Stimulated activated CD4-positive, alpha-beta T cell treated with anti-CD3 and anti-CD28 coated beads, TNF-alpha, amount 100 ng/mL, for 24 hours (primary cell): Measurements from ENCODE around the gene ACRBP.

ENCODE experiments used
- DNase-seq, 3 experiments: peaks; one replicate each; pipeline ENCODE4 v3.0.0-alpha.2; 2020; ENCODE audit warnings: low read depth in 3 of 3

Gene ACRBP

DNA sequence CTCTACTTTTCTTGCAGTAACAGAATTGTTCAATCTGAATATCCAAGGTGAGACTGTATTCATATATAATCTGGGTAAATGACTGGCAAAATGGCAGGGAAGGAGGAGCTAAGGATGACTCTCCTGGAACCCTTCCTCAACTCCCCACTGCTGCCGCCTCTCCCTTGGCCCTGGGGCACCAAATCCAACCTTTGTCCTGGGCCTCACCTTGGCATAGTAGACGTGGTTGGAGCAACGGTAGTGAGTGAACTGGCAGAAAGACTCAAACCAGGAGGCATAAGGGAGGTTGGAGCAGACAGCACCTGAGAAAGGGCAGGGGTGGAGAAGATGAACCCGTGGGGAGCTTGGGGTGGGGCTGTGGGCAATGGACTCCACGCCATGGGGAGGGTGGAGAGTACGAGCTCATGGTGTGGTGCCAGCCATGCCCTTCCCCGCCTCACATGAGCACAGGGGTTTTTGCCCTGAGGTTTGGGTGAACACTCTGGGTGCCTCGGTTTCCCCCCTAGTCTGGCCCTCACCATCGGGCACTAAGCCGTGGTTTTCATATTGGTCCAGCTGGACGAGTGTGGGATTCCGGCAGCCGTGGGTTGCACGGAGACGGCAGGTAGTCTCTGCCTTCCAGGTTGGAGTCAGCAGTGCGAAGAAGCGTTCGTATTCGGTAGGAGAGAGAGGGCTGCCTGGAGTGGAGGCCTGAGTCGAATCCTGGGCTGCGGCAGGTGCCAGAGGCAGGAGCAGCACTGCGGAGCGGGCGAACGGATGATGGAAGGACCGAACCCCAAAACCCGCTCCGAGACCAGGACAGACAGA is 753 bp downstream of the ACRBP start:
- DNase-seq = no peak

DNA sequence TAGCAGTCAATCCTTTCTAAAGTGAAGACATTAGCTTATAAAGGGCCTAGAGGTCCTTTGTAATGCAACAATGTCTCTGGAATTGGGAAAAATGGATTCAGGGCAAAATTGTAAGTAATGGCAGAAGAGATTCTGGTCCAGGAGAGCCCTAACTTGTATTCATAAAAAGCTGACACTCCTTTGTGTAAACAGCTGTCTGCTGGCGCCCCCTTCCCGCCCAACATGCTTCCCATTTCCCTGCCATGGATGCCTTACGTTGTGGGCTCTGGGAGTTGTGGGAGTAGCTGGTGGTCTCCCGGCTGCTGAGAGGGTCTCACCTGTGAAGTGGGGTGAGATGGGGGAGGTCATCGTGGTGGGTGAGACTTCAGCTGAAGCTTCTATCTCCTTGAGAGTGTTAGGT is 2.3 kb downstream of the ACRBP start:
- DNase-seq = no peak

DNA sequence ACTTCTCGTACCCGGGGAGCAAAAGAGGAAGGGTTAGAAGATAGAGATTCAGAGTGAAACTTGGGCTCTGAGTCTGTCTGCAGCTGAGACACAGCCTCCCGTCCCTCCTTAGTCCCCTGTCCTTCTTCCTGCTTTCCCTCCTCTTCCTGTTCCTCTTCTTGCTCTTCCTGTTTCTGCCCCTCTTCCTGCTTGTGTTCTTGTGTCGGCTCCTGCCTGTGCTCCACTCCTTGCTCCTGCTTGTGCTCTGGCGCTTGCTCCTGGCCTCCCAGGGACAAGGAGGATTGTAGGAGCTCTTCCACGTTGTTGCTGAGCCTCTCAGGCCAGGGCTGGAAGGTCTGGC is 3.0 kb downstream of the ACRBP start:
- DNase-seq = no peak

DNA sequence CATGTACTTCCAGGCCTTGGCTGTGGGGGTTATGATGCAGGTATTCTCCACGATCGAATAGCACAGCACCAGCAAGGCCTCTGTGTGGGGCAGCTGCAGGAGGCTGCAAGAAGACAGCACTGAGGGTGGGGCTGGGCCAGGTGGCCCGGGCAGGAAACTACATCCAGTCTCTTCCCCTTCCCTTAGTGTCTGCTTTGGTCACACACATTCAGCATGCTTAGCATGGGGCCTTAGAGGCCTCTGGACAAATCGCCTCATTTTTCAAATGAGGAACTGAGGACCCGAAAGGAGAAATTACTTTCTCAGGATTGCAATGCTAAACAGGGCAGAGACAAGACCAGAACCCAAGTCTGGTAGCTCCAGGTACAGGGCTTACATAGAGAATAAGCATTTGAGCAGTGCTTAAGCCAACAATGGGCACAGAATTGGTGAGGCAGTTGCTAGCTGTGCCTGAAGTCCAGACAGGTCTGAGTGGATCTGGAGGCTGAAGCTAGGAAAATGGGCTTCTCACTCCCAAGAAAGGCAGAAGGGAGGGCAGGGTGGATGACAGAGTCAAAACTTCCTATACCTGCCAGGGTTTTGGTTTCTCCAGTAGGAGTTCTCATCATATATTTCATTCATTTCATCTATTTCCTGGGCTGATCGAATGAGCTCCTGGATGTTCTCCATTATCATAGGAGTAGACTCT is 3.5 kb downstream of the ACRBP start:
- no peak for DNase-seq

DNA sequence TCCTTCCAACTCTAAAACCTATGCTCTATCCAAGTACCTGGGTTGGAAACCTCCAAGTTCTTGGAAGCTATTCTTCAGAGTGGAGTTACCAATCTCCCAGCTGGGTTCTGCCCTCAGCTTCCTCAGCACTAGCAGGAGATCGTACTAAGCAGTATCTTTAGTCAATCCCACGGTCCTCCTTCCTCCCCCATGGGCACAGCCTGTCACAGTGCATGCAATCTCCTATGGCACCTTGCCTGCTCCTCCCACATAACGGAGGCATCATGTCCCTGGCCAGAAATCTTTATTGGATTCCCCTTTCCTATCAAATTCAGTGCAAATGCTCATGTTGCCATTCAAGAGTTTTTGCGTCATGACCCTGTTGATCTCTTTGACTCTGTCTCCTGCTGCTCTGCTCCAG is 6.1 kb downstream of the ACRBP start:
- DNase-seq = no peak

DNA sequence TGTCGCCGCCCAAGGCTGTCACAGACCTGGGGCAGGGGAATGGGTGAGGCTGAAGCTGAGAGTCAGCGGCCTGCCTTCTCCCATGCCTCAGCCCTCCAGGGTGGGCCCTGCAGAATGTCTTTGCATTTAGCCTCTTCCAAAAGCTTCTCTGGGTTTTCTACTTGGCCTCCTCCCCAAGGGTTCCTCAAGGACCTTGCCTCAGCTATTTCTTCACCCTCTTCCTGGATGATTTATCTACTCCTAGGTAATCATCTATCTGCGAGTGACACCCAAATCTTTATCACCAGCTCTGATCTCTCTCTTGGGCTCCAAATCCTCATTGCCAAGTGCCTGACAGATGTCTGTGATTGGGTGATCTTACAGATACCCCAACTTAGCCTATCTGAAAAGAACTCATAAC is 6.7 kb downstream of the ACRBP start:
- no peak for DNase-seq

DNA sequence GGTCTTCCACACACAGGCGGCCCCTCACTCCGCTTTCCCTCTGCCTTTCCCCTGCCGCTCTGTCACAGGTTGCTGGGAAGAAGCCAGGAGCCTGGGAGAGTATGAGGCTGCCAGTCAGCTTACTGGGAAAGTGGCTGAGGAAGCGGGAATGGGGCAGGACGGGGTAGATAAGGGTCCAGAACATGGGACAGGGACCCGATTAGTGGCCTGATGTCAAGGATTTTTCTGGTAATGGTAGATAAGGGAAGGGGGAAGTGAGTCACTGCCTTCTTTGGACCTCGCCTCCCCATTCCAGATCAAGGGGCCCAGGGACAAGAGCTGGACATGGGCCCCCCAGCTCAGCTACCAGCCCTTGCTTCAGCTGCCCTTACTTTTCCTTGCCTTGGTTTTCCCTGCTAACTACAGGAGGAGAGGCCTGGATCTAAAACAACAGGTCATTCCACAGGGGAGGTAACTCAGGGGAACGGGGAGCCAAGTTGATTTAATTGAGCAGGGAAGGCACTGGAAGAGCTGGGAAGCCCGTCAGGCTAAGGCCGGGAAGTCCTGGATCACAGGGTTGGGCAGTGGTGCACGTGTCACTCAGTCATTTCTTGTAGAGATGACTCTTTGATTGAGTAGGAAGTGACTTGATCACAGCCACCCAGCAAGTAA is 8.0 kb downstream of the ACRBP start:
- DNase-seq = no peak

DNA sequence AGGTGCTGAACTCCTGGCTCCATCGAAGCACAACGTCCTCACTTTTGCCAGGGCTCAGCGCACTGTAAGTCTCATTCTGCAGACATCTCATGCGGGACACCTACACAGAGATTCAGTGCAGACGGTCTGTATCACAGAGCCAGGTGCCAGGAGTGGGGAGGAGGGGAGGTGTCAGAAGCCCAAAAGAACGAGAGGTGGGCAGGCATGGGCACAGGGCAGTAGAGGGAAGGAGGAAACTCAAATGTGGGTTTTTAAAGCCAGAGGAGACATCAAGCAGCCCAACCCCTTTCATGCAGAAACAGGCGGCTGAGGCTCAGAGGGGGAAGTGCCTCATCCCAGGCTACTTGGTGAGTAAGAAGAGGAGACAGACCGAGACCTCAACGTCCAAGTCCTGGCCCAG is 8.9 kb downstream of the ACRBP start:
- no peak for DNase-seq

DNA sequence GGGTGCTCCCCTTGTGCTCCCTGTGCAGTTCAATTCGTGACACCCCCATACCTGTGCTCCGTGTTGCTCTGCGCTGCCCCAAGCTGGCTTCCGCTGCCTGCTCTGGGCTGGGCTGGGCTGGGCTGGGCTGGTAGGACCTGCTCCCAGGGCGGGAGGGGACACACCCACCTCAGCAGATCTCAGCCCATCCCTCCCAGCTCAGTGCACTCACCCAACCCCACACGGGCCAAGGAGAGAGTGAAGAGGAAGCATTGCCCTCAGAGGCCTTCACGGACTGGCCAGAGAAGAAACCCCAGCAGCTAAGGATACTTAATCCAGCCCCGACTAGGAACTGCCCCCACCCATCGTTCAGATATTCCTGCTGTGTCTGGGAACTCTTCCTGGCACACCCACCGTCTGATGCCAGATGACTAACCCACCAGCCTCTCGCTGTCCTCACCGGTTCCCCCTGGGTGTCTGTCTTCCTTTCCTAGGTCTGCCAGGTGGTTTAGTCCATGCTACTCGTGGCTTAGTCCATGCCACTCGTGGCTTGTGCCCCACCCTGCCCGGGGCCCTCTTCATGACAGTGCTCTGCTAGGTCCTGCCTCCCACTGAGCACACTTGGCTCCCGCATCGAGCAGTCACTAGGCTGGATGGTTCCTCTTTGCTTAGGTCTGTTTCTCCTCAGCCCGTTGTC is 11.2 kb downstream of the ACRBP start, which contains the start of gene LPAR5:
Gene LPAR5, minus strand, starts transcription at position 104 of the 676 bp plus-strand sequence. CDS start 14,711 bp downstream, outside the sequence.
- DNase-seq = no peak

DNA sequence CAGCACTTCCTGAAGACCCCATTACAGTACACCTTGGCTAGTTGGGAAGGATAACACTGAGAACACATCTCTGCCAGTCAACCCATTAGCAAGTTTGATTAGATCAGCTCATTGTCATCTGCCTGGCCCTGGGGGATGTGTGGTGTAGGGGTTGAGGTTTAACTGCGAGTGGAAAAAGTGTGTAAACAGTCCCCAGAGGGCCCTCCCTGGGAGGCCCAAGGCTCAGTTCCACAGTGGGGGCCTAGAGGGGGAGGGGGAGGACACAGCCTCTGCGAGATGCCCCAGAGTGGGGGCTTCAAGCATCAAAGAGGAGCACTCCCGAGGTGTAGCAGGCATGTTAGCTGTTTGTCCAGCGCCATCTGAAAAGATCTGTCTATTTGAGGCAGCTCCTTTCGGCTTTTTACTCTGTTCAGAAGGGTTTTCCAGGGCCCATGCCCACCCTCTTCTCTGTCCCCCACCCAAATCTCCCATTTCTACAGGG is 11.8 kb downstream of the ACRBP start:
- peak in 2 of 3 experiments; percentile 38 to 54 for DNase-seq

DNA sequence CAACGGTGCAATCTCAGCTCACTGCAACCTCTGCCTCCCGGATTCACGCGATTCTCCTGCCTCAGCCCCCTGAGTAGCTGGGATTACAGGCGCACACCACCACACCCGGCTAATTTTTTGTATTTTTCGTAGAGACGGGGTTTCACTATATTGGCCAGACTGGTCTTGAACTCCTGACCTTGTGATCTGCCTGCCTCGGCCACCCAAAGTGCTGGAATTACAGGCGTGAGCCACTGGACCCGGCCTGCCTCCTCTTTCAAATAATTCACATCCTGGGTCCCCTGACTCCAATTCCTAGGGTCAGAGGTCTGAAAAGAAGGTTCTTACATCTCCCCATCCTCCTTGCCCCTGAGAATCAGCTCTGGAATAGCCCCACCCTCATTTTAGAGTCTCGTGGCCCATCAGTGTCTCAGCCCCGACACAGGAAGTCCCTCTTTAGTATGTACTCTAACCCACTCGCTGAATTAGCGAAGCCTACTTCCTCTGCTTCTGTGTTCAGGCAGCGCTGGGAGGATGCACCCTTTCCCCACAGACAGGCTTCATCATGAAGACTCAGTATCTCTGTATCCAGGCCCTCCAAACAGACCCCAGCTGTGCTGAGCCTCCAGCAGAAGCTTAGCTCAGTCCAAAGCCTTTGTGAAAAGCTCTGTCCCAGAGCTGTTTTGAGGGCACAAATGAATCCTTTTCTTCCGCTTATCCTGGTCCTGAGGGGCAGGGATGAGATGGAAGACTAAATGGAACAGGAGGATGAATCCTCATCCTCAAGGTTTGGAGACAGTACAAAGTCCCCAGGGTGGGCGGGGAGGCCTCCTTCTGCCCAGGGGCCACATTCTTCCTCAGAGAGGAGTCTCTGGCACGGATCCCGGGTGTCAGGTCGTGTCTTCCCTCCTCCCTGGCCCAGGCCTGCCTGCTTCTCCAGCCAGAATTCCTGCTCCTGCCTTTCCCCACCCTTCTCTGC is 14.9 kb downstream of the ACRBP start:
- no peak for DNase-seq

DNA sequence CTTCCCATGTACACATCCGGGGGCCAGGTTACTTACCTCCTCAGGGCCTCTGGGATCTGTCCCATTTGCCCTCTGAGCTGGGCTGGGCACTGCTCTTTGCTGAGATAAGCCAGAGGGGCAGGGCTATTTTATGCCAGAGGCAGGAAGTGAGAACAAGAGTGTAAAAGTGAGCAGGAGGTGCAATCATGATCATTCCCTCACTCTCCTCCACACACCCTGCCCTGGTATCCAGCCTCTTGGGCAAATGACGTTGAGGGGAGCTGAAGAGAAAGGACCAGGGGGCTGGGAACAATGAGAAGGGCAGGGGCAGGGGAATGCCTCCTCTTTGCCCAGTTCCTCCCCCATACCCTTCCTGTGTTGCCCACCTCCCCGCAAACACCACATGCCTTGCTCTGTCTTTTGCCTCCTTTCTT is 15.7 kb downstream of the ACRBP start:
- DNase-seq = no peak

DNA sequence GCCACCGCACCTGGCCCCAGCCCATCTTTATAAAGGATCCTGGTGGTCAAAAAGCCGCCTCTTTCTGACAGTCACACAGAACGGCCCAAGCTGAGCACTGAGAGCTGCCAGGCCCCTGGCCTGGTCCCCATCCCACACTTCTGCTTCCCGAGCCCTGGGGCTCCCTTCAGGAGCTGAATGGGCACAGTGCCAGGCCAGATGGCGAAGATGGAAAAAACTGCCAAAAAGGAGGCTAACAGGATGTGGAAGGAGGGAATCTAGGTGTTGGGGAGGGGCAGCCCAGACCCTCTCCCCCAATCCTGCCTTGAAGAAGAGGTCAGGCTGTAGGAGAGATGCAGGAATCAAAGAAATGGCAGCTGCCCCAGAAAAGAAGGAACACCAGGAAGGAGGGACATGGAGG is 16.5 kb downstream of the ACRBP start:
- DNase-seq = no peak

DNA sequence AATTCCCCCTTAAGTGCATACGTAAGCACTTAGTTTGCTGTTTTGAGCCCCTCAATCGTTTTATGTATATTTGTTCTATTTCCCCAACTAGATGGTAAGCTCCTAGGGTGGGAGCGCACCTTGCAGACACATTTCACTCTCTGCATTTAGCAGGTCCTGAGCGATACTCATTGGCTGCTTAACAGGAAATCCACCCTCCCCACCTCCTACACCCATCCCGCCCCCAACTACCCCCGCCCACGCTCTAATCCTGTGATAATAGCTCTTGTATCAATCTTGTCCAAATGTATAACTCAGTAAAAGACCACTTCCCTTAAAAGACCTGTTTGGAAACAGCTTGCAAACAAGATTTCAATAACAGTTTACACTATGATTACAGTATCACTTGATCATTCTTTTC is 19.6 kb downstream of the ACRBP start:
- DNase-seq = no peak

DNA sequence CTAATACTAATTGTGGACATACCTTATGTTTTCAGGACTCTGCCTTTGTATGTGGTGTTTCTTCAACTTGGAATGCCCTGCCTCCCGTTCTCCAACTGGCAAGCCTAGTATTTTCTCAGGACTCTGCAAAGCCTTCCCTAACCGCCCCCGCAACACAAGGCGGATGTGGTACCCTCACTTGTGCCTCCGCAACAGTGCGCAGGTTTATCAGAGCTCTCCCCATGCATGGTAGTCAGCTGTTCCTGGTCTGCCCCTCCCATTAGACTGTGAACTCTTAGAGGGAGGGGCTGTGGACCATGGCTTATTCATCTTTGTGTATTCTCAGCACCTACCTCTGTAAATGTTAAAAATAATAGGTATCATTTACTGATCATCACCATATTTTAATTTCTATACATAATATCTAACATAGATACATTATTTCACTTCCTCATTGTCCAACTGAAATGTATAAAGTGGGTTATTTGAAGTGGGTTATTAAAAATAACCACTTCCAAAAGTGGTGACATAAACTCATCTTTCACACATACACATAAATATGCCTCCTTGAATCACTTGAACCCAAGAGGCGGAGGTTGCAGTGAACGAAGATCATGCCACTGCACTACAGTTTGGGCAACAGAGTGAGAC is 20.5 kb downstream of the ACRBP start:
- no peak for DNase-seq

DNA sequence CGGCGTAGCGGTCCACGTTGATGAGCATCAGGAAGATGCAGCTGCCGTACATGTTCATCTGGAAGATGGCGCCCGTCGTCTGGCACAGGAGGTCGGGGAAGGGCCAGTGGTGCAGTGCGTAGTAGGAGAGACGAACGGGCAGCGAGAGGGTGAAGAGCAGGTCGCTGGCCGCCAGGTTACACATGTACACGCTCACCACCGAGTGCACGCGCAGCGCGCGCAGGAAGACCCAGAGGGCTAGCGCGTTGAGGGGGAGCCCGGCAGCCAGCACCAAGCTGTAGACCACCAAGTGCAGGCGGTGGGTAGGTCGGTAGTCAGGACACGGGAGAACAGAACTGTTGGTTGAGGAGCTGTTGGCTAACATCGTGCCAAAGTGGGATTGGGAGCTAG is 26.4 kb downstream of the ACRBP start:
- no peak for DNase-seq

DNA sequence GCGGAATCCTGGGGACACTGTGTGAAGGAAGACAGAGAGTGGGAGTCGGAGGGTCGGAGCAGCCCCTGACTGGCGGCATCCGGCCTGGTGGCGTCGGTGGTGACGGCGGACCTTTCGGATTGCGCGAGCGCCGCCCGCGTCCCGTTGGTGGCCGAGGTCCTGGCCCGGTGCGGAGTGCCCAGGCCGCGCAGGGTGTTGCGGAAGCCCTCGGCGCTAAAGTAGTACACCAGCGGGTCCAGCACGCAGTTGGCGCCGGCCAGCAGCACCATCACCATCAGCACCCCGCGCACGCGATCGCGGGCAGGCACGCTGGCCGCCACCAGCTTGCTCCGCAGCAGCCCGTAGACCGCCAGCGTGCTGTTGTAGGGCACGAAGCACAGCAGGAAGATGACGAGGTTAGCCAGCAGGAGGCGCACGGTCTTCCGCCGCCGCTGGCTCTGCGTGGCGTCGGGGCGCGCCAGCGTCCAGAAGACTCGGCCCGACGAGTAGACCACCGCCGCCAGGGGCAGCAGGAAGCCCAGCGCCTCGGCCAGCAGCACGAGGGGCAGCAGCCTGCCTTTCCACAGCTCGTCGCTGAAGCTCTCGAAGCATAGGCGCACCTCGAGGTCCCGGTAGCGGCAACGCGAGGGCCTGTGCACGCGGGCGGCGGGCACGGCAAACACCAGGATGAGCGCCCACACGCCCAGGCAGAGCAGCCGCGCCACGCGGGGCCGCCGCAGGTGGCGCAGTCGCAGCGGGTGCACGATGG is 26.9 kb downstream of the ACRBP start:
- DNase-seq = peak in 1 of 3 experiments; percentile 58

DNA sequence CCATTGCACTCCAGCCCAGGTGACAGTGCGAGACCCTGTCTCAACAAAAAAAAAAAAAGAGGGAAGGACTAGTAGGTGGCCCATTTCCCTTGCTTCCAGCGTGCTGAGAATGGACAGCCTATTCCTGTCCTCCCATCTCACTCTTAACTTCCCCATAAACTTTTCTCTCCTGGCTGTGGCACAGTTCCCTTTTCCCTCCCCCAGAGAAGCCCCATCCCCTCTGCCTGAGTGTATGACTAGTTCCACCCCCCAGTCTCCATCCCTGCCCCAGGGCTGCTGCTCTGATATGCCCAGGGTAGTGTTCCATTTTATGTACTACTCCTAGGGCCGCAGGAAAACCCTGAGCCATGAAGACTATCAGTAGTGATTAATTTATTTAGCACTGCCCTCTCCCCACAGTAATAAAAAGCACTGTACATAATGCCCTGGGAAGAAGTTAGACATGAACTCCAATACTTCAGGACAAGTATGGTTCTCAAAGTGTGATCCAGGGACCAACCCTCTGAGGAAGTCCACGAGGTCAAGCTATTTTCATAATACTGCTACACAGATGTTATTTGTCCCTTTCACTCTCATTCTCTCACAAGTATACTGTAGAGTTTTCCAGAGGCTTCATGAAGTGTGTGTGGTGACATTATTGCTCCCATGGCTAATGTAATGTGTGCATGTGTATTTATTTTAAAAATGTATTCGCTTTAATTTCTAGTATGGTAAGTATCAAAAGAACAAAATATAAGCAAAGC is 28.6 kb downstream of the ACRBP start:
- no peak for DNase-seq

DNA sequence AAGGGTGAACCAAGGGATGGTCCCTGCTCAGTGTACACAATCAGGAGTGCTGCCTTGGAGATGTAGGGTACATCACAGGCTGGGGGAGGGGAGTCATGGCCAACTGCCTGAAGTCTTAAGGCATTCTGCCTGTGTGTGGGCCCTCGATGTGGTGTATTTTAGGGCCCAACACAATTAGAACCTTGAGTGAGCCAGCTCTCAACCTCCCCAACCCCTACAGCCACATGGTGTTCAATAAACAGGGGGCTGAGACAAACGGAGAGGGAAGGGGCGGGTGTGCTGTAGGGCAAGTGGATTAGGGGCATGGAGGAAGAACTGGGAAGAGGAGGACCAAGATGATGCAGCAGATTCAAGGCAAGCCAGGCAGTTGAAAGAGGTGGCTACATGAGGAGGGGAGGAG is 31.4 kb downstream of the ACRBP start:
- no peak for DNase-seq
